ENCODE results near the gene NRXN2.
"Not testable (repeated sequence)": the region's sequence is repeated elsewhere in the genome, so short reads cannot be mapped to it uniquely, and the experiment has no call there.

The NRXN2 gene

DNA sequence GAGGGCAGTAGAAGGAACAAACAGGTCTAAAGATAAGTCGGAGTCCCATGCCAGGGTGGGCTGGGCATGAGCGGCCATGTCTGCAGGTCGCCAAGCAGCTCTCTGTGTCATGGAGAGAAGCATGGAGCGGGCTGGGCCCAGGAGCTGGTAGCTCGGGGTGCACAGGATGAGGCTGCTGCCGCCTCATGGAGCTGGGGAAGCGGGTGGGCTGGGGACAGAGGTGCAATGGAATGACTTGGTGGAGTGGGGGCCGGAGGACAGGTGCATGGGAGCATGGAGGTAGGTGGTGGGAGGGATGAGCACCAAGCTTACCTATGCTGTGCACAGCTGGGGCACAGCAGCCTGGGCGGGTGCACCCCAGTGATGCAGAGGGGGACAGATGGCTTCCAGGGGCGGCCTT is 3.6 kb downstream of the NRXN2 start:
- no peak for DNase-seq

DNA sequence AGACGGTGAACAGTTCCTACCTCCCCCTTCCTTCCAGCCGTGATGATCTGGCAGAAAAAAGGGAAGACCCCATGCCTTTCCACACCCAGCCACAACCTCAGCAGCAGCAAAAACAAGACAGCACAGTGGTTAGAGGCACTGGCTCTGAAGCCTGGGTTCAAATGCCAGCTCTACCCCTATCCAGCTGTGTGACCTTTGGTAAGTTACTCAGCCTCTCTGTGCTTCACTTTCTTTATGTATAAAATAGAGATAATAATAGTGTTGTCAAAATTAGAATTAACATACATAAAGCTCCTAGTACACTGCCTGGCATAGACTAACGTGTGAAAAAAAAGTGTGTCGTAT is 4.2 kb downstream of the NRXN2 start:
- no peak for DNase-seq

DNA sequence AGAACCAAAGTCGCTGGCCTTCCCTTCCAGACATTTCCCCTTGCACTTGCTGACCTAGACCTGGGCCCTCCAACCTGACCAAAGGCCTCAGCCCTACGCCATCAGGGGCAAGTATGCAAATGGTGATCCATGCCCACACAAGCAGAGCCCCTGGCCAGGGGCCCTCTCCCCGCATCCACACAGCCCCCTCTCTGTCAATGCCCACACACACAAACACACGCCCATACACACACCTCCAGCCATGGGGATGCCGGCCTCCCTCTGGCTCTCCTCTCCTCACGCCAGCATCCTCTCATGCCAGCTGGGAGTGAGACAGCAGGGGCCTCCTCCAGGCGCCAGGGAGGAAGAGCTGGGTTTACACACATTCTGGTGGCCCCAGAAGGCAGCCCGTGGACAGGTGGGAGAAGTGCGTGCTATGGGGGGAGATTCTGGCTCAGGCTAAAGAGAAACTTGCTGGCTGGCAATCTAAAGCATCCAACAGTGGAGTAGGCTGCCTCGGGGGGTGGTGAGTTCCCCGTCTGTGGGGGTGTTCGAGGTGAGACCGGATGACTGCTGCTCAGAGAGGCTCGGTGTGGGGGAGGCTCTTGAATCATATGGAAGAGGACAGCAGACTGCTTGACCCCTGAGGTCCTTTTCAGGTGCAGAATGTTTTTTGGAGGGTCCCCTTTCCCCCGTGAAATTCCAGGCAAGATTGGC is 4.8 kb downstream of the NRXN2 start:
- DNase-seq: peak; percentile 26

DNA sequence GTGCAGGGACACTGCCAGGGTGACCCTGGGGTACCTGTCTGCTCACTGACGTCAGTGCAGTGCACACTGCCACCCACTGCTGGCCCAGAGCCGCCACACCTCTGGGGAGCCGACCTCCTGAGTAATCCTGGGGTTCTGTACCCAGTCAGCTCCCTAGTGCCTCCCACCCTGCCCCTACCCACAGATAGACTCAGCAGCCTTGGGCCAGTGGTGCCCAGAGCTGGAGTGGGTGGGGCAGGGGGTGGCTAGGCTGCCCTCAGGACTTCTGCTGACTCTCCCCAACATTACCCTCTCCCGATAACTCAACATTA is 5.8 kb downstream of the NRXN2 start:
- no peak for DNase-seq

DNA sequence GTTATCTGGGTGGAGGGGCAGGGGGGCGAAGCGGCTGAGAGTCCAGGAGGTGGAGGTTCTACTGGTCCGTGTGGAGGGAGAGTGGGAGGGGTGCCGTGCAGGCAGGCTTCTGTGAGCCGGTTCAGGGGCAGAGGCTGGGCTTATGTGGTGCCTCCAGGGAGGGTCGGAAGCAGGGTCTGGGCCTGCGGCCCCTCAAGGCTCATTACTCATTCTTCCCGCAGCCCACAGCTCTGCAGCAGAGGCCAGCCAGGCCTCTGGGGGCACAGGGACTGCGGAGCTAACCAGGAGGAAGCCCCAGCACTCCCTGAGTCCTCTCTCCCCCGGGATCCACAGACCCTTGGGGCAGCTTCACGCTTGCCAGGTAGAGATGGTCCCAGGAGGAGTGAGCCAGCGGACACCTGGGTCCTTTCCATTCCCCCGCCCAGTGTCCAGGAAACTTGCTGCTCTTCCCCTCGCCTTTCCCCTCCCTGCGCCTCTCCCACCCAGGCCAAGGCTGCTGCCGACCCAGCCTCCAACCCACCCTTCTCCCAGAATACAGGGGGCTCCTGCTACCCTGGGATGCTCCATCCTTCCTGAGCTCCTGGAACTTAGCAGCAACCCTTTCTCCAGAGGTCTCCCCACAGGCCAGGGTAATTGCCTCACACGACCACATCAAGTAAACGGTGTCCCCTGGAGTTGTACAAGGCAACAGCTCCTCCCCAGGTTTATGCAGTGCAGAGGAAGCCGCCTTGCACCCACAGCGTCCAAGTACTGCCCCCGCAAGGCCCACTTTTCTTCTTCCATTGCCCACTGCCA is 6.3 kb downstream of the NRXN2 start:
- no peak for DNase-seq

DNA sequence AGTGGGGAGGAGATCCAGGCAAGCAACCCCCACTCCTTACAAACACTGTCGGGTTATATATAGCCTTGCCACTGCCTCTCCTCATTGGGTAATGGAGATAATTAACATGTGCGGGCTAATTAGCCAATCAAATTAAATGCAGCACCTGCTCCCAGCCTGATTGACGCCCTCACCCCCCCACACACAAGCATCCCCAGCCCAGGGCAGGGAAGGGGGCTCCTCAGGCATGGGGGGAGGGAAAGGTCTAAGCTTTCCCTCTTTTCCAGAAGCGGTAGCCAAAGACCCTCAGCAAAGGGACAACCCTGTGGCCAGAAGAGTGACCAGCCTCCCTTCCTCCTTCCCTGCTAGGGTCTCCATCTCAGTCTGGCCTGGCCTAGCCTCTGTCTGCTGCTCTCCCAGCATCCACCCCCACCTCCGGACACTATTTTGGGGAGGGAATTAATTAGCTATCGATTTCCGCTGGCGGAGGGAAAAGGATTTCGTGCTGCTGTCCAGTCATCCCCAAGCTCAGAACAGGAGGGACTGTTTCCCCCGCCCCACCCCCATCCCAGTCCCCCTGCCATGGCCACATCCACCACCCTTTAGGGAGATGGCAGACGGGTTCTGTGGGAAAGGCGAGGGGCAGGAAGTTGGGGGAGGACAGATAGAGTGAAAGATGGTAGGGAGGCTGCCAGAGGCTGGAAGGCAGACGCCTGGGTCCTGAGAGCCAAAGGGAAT is 7.1 kb downstream of the NRXN2 start:
- DNase-seq: peak; percentile 47

DNA sequence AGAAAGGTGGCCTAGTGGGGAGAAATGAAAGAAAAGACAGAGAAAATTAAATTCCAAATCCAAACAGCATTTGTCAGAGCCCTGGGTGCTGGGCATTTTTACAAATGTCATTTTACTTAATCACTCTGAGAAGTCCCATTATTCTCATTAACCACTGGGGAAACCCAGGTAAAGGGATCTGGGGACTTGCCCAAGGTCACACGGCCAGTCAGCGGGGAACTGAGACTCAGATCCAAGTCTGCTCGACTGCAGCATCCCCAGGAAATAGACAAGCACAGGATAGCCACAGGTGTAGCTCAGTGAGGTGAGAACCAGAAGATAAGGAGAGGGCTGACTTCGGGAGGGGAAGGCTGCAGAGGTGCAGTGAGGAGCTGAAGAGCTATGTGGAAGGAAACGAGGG is 7.9 kb downstream of the NRXN2 start:
- no peak for DNase-seq

DNA sequence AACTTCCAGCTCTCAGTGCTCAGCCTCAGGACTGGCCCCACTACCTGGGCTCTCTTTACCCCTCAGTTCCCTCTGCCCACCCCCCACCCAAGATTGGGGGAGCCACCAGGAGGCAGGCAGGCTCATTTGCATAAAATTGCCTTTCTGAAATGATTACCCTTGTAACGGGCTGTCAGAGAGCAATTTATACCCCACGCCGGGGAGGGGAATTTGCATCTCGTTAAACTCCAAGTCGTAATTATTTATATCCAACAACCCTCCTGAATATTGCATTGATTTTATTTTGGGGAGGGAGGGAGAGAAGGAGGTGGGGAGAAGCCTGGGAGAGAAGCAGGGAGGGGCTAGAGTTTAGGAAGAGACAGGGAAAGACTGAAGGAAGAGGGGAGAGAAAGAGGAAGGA is 8.3 kb downstream of the NRXN2 start:
- no peak for DNase-seq

DNA sequence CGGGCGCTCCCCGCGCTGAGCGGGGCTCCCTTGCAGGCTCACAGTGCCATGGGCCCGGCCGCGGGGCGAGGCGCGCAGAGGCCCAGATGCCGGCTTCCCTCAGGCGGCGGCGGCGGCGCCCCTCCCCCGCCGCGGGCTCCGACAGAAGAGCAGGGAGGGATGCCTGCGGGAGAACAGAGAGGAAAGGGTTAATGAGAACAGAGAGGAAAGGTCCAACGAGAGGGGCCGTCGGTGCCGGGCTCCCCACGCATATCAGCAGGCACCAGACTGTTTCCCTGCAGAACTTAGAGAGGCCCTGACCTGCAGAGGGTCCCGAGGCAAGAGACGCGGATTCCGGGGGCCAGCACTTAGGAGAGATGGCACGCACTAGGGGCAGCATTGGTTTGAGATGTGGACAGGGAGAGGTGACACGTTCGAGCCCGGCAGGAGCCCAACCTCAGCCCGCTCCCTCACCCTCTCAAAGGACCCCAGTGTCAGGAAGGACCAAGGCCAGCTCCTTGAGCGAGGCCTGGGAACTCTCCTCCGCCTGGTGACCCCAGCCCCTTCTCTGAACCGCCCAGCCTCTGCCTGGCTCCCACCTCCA is 9.1 kb downstream of the NRXN2 start:
- no peak for DNase-seq

DNA sequence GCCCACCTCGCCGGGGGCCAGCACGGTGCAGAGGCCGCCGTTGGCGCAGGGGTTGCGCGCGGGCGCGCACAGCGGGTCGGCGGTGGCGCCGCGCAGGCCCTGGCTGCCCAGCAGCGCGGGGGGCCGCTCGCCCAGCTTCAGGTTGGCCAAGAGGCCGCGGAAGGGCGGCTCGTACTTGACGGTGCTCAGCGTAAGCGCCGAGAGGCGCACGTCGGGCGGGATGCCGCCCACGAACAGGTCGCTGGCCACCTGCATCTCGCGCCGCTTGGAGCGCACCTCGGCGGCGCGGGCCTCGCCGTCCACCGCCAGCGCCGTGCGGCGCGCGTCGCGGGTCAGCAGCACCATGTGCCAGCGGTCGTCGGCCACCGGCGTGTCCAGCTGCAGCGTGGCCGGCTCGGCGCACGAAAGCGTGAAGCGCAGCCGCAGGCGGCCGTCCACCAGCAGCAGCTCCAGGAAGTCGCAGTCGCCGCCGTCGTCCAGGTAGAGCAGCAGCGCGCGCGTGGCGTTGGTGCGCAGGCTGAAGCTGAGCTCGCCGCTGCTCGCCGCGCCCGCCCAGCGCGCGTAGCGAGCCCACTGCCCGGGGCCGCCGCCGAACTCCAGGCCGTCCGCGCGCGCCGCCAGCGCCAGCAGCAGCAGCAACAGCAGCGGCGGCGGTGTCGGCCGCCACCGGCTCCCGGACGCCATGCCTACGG is 9.8 kb downstream of the NRXN2 start:
- DNase-seq: peak; percentile 83

DNA sequence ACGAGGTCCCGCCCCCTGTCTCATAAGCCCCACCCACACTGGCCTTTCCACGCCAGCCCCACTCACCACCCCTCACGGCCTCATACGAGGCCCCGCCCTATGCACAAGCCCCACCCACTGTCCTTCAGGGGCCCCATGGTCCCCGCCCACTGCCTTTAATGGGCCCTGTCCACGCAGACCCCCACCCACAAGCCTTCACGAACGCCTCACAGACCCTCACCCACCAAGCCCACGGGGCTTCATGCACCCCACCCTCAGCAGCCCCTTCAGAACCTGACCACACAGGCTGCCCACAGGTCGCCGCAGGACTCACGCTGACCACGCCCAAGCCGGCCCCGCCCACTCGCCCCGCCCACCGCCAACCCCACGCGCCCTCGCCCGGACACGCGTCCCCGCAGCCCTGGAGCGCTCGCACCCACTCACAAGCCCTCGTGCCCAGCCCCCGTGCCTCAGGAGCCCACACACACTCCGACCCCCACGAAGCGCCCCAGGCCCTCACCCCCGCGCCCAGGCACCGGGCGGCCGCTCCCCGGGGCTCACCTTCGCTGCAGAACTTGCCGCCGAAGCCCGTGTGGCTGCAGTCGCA is 10.5 kb downstream of the NRXN2 start:
- DNase-seq: no peak

DNA sequence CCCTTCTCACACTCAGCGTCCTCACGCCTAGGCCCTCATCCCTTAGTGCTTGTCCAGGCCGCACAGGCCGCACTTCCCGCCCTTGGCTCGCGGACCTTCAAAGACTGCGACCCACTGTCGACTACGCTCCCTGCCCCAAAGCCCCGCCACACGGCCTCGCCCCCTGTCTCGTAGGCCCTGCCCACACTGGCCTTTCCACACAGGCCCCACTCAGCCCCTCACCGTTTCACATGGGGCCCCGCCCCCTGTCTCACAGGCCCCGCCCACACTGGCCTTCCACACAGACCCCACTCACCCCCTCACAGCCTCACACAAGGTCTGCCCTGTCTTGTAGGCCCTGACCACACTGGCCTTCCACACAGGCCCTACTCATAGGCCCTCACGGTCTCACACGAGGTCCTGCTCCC is 11.0 kb downstream of the NRXN2 start:
- DNase-seq: no peak

DNA sequence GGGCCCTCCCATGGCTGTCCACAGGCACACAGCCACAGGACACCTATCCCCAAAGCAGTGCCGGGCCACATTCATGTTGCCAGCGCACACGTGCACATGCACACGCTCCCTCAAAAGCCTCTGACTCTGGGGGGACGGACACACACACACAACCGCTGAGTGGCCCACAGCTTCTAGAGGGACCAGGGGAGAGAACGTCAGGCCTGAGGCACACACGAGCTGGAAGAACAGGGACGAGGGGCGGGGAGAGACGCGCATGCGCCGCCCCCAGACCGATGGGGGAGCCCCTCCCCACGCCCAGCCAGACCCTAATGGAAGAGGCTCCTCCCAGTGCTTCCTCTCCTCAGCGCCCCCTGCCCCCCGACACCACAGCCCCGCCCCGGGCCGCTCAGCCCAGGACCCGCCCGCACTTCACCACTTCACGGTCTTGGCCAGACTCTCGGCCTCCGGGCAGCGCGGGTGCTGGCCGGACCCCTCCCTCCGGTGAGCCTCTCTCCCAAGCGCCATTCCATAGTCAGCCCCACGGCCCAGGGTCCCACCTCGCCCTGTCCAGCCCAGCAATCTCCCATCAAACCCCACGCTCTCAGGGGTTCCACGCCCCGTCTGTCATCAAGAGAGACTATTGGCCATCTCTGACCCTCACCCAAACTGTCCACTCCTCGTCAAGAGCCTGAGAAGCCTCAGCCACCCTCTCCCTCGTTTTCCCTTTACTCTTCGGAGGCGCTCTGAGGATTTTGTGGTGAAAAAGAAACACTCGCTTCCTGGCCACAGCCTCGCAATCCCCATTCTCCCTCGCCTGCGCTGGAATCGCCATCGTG is 11.7 kb downstream of the NRXN2 start:
- DNase-seq: no peak

DNA sequence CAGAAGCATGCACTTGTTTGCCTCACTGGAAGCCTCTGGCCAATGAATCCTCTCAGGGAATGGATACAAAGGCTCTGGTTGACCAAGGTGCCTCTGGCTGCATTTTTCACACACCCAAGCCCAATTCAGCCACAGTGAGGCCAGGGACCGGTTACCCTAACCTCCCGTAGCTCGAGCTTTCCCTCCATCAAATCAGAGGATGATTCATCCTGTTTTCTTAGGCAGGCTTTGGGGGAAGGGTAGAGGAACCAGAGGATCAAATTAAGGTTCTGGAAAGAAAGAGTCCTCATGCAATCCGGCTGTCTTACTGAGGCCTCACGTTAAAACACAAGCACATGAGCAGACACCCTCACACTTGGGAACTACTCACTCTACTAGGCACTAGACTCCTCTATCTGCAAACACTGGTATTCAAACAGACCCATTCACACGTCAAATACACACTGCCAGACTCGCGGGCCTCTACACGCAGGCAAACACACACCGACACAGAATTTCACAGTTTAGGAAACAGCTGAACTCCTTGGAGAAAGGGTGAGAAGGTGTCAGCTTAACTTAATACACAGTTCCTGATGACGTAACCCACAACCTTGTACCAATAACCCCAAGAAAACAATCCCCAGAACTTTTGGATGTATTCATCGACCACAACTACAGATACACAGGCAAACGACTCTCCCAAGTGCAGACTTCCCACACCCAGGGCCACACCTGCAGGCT is 12.4 kb downstream of the NRXN2 start:
- no peak for DNase-seq

DNA sequence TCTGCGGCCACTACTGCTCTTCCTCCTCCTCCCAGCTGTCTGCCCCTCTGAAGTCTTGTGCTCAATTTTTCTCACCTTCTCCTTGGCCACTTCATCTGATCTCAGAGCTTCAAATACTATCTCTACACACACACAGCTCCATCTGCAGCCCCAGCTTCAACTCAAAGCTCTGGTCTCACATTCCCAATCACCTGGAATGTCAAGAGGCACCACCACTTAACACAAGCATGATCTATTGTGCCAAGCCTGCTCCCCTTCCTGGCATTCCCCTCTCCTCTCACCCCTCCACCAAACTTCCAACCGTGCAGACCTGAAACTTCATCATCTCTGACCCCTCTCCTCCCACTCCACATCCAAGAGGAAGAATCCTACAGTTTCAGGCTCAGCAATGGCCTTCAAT is 17.5 kb downstream of the NRXN2 start:
- no peak for DNase-seq

DNA sequence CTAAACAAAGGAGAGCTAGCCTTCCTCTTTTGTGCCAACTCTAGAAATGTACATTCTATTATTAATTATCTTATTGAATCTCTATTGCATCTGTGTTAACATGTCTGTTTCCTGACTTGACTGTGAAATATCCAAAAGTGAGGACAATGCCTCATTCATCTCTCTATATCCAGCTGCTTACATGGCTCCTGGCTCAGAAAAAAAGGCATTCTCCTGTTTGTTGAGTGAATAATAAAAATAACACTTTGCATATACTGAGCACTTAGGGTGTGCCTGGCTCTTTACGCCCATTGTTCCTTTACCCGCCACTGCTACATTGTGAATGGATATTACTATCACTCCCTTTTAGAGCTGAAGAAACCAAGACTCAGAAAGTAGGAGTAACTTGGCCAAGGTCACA is 19.9 kb downstream of the NRXN2 start:
- DNase-seq: no peak

DNA sequence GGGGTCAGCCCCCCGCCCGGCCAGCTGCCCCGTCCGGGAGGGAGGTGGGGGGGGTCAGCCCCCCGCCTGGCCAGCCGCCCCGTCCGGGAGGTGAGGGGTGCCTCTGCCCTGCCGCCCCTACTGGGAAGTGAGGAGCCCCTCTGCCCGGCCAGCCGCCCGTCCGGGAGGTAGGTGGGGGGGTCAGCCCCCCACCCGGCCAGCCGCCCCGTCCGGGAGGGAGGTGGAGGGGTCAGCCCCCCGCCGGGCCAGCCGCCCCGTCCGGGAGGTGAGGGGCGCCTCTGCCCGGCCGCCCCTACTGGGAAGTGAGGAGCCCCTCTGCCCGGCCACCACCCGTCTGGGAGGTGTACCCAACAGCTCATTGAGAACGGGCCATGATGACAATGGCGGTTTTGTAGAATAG is 21.0 kb downstream of the NRXN2 start:
- not testable (repeated sequence) for DNase-seq

DNA sequence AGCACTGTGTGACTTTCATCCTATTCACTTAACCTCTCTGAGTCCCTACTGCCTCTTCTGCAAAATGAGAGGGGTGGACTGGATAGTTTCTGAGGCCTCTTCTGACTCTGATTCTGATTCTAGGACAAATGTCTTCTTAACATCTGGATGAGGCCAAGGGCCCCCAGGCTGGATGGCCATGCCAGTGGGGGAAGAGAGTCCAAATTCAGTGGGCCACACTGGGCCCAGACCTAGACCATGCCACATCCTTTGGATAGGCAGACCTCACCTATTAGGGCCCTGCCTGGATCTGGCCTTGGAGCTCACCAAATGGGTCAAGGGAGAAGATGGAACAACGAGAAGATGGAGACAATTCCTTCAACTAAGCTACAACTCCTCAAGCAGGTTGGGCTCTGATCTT is 24.6 kb downstream of the NRXN2 start:
- no peak for DNase-seq

DNA sequence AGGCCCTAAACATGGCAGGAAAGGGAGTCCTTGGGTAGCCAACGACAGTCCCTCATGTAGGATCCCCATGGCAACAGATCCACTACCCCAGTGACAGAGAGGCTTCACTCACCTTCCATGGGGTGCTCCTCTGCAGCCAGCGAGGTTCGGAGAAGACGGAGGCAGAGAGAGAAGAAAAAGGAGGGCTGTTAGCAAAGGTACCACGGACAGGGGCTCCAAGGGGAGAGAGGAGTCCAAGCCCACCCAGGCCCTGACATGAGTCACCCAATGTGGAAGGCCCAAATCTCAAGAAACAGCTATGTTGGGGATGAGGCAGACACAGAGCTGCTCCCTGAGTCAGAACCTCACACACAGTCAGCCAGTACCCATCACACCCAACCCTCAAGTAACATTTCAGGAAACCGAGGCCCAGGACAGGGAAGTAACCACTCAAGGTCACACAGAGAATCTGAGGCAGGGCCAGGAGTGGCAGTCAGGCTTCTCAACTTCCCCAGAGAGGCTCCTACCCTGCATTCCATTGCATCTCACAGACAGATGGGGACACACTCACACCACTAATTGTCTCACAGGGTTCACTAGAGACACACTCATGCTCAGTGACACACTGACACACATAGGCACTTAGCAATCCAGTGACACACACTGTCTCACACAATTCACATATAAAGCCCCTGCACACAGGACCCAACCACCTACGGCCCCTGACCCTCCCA is 25.2 kb downstream of the NRXN2 start:
- no peak for DNase-seq

DNA sequence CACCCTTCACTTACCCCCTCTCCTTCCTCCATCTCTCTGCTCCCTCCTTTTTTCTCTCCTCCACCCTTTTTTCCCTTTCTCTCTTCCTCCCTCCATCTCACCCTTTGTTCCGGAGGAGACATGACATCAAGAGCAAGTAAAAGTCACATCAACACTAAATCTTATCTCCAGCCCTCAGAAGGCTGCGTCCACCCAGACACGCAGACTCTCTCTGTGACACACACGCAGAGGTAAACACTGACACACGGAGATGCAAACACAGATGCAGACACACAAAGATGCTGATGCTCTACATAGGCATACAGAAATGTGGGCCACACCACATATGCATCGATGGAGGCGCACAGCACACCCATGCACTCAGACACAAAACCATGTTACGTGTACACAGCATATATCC is 27.0 kb downstream of the NRXN2 start:
- DNase-seq: no peak

DNA sequence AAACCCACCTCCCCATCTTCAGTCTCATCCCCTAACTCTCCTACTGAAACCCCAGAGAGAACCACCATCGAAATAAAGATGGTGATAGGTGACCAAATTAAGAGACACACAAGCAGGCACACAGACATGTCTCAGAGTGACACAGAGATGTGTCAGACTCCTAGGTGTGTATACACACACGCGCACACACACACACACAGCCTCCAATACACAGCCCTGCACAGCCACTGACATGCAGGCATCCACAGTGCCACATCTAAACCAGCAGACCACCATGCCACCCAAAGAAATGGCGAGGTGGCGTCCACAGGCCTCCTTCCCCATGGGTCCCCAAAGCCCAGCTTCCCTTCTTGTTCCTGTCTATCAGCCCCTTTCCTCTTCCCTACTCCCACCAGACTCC is 27.4 kb downstream of the NRXN2 start:
- no peak for DNase-seq
